Endothelial cell of umbilical vein (primary cell): Measurements from ENCODE around the gene DNAJC28.
"Not testable (repeated sequence)": the region's sequence is repeated elsewhere in the genome, so short reads cannot be mapped to it uniquely, and the experiment has no call there.

Experiments used
- CTCF ChIP-seq, 2 donors: IDR thresholded peaks; 1 replicate in 1 of 2; 2 replicates in 1 of 2; pipeline ENCODE4 v1.5.1; 2011; ENCODE audit warnings: low read length in 2 of 2, mild to moderate bottlenecking in 2 of 2, moderate library complexity in 2 of 2, control low read depth in 1 of 2, inconsistent platforms in 1 of 2, low read depth in 1 of 2; ENCODE audit not compliant: insufficient read depth in 1 of 2; ENCODE audit errors: extremely low read depth in 1 of 2
- EZH2 ChIP-seq: IDR thresholded peaks from 2 replicates; pipeline ENCODE4 v1.6.1; 2012; ENCODE audit warnings: borderline replicate concordance, low read depth, mild to moderate bottlenecking, moderate library complexity, low read length, inconsistent platforms; ENCODE audit not compliant: severe bottlenecking
- POLR2A ChIP-seq: IDR thresholded peaks from 2 replicates; pipeline ENCODE4 v1.6.1; 2012; ENCODE audit warnings: low read depth, mild to moderate bottlenecking, control low read depth, low read length

- not testable (repeated sequence) for TF ChIP-seq EZH2; POLR2A; CTCF (IDR thresholded peaks at IDR 0.05; ENCODE audit: extremely low read depth in 1 of 2, insufficient read depth in 1 of 2, low read depth in 1 of 2, low read length in 2 of 2)
Measured at GRCh38 chr21:33446620-33447019, 44.9 kb downstream of the DNAJC28 start.
